GM12872 (cell line): ENCODE results near the gene ADGRF3.

Source experiments
- CTCF ChIP-seq: IDR thresholded peaks from 3 replicates; pipeline ENCODE4 v1.5.1; 2011; ENCODE audit warnings: low read depth, mild to moderate bottlenecking, low read length, moderate library complexity; ENCODE audit not compliant: insufficient read depth

ADGRF3 gene

GRCh38 chr2:26279886-26280285 lies 66.7 kb downstream of the ADGRF3 start:
- no peak for TF ChIP-seq CTCF

GRCh38 chr2:26276484-26277227 lies 69.9 kb downstream of the ADGRF3 start:
- TF ChIP-seq CTCF = no peak

- TF ChIP-seq CTCF = no peak
These were observed 72.5 kb downstream of the ADGRF3 start for GRCh38 chr2:26274058-26274613.

- TF ChIP-seq CTCF = no peak
These were observed 73.1 kb downstream of the ADGRF3 start for GRCh38 chr2:26273501-26273900.

GRCh38 chr2:26270373-26270772 lies 76.2 kb downstream of the ADGRF3 start:
- no peak for TF ChIP-seq CTCF

- no peak for TF ChIP-seq CTCF
These were observed 76.9 kb downstream of the ADGRF3 start for GRCh38 chr2:26269571-26270158.

- no peak for TF ChIP-seq CTCF
These were observed 78.4 kb downstream of the ADGRF3 start for GRCh38 chr2:26268213-26268612.
